ENCODE measurements around the gene ERMN. TPM values are rescaled to one million over a fixed set of nuclear protein-coding genes. Genes with fewer than 3 reads are reported as not detected.
"Not testable (repeated sequence)": the region's sequence is repeated elsewhere in the genome, so short reads cannot be mapped to it uniquely, and the experiment has no call there.

The ERMN gene
- total RNA-seq, 1 experiment from 2014 or later = 0.59 TPM

- no peak overlapping the region for H3K4me3 Mint-ChIP-seq
- POLR2A ChIA-PET = no interaction called here
- CTCF ChIA-PET = interaction anchor here (1.5 kb wide), 1 partner anchor 46 kb away, joined by 5 read pairs; no protein-coding TSS in a partner anchor
- no peak overlapping the region for H3K27ac Mint-ChIP-seq
- H3K27me3 Mint-ChIP-seq (ENCODE audit: low read depth) = no peaks in the 10 kb centered on the region; the same call in 1 of the 2 replicates
- ATAC-seq (no peak), DNase-seq (ENCODE audit: low spot score) (no peak)
- TF ChIP-seq CBFB (CRISPR knock-in tag; IDR thresholded peaks at IDR 0.05; ENCODE audit: low read depth) (no peak), RELA (CRISPR knock-in tag; IDR thresholded peaks at IDR 0.05; ENCODE audit: borderline replicate concordance) (no peak), ZNF138 (CRISPR knock-in tag; conservative IDR thresholded peaks at IDR 0.05) (no peak), JAZF1 (CRISPR knock-in tag; IDR thresholded peaks at IDR 0.05) (no peak), SOX15 (CRISPR knock-in tag; IDR thresholded peaks at IDR 0.05) (no peak), PRRX2 (CRISPR knock-in tag; IDR thresholded peaks at IDR 0.05) (no peak), ARID4B (CRISPR knock-in tag; IDR thresholded peaks at IDR 0.05; ENCODE audit: borderline replicate concordance) (no peak)
- H3K9me3 Mint-ChIP-seq = peaks cover 20% of the 10 kb centered on the region
- H3K36me3 Mint-ChIP-seq = no peaks in the 10 kb centered on the region
- H3K4me1 Mint-ChIP-seq = no peaks in the 10 kb centered on the region
Observed at GRCh38 chr2:157281316-157281715, 44.3 kb downstream of the ERMN start.

- POLR2A ChIA-PET = interaction anchor here (0.6 kb wide), 1 partner anchor 1338 kb away, joined by 3 read pairs; no protein-coding TSS in a partner anchor
Observed at GRCh38 chr2:157279311-157279710, 46.3 kb downstream of the ERMN start.

GRCh38 chr2:157271590-157272203 lies 53.9 kb downstream of the ERMN start:
- 0 out of 2 replicates have a peak, but pooled peaks cover 3% of the 10 kb centered on the region for H3K9me3 Mint-ChIP-seq
- H3K4me1 Mint-ChIP-seq = peaks cover 9% of the 10 kb centered on the region
- H3K27ac Mint-ChIP-seq = no peak overlapping the region
- H3K36me3 Mint-ChIP-seq = no peaks in the 10 kb centered on the region
- ChIA-PET POLR2A (no interaction called here), CTCF (interaction anchor here (1.3 kb wide), 1 partner anchor 56 kb away, joined by 3 read pairs; no protein-coding TSS in a partner anchor)
- DNase-seq (ENCODE audit: low spot score) (no peak), ATAC-seq (no peak)
- H3K4me3 Mint-ChIP-seq = no peak overlapping the region
- no peaks in the 10 kb centered on the region for H3K27me3 Mint-ChIP-seq (ENCODE audit: low read depth)
- TF ChIP-seq MYBL2 (CRISPR knock-in tag; IDR thresholded peaks at IDR 0.05) = no peak
- no peak for TF ChIP-seq NR1H2 (CRISPR knock-in tag; IDR thresholded peaks at IDR 0.05)
- TF ChIP-seq ZNF671 (CRISPR knock-in tag; IDR thresholded peaks at IDR 0.05) = no peak
- TF ChIP-seq MXD4 (CRISPR knock-in tag; IDR thresholded peaks at IDR 0.05; ENCODE audit: borderline replicate concordance) = no peak
- no peak for TF ChIP-seq PREB (CRISPR knock-in tag; IDR thresholded peaks at IDR 0.05; ENCODE audit: borderline replicate concordance)
- no peak for TF ChIP-seq ZMAT4 (CRISPR knock-in tag; IDR thresholded peaks at IDR 0.05)
- no peak for TF ChIP-seq NFE2L1 (CRISPR knock-in tag; IDR thresholded peaks at IDR 0.05)
- TF ChIP-seq STAT6 (CRISPR knock-in tag; conservative IDR thresholded peaks at IDR 0.05; ENCODE audit: low read depth) = no peak
- no peak for TF ChIP-seq NR2C2 (CRISPR knock-in tag; IDR thresholded peaks at IDR 0.05)
- no peak for TF ChIP-seq ARID4B (CRISPR knock-in tag; IDR thresholded peaks at IDR 0.05; ENCODE audit: borderline replicate concordance)

More at GRCh38 chr2:157279311-157279710, 46.3 kb downstream of the ERMN start:
- H3K27me3 Mint-ChIP-seq (ENCODE audit: low read depth); ATAC-seq; H3K4me3 Mint-ChIP-seq; H3K27ac Mint-ChIP-seq; H3K36me3 Mint-ChIP-seq; DNase-seq (ENCODE audit: low spot score); H3K4me1 Mint-ChIP-seq: not testable (repeated sequence)
- H3K9me3 Mint-ChIP-seq = peaks cover 22% of the 10 kb centered on the region
- CTCF ChIA-PET = interaction anchor here (1.7 kb wide), 1 partner anchor 23 kb away, joined by 4 read pairs; no protein-coding TSS in a partner anchor

Measured in WTC11 (cell line).